ENCODE results near the gene CPNE4. TPM values are rescaled to one million over a fixed set of nuclear protein-coding genes. Genes with fewer than 3 reads are reported as not detected.

The CPNE4 gene
- total RNA-seq, 1 donor from 2014 or later, result 0.04 TPM

DNA sequence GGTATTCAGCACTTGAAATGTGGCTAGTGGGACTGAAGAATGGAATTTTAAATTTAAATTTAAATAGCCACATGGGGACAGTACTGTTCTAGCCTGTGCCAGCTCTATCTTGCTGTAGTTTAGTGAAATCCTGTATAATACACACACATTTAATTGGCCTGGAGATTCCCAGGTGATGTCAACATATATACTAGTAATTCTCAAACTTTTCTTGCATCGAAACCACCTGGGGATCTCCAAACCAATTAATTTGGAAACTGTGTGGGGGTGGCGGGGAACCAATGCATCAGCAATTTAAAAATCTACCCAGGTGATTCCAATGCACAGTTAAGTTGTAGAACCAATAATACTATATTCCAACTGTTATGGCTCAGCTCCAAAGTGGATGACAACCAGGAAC is 303.1 kb downstream of the CPNE4 start:
- no peak for ATAC-seq

DNA sequence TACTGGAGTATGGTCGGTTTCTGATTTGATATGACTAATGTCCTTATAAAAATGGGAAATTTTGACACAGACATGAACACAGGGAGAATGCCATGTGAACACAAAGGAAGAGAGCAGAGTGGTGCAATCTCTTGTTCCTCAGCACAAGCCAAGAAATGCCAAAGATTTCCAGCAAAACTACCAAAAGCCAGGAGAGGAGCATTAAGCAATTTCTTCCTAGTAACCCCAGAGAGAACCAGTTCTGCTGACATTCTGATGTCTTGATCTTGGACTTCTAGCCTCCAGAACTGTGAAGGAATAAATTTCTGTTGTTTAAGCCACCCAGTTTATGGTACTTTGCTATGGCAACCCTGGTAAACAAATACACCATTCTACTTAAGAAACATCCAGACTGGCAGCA is 304.2 kb downstream of the CPNE4 start:
- ATAC-seq, result no peak

DNA sequence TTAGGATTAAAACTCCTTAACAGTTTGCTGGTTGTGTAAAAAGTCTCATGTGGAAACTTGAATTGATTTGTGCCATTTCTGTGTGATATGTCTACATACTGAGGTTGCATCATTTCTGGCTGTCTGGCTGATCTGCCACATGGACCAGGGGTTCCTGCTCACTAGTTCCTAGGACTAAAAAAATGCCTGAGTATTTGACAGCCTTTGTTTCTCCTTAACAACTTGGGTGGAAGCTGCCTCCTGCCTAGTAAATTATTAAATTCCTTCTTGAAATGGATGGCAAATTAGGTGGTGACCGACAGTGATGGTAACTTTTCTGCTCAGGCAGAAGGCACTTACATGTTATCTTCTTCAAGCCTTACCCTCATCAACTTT is 305.2 kb downstream of the CPNE4 start:
- ATAC-seq, result no peak

DNA sequence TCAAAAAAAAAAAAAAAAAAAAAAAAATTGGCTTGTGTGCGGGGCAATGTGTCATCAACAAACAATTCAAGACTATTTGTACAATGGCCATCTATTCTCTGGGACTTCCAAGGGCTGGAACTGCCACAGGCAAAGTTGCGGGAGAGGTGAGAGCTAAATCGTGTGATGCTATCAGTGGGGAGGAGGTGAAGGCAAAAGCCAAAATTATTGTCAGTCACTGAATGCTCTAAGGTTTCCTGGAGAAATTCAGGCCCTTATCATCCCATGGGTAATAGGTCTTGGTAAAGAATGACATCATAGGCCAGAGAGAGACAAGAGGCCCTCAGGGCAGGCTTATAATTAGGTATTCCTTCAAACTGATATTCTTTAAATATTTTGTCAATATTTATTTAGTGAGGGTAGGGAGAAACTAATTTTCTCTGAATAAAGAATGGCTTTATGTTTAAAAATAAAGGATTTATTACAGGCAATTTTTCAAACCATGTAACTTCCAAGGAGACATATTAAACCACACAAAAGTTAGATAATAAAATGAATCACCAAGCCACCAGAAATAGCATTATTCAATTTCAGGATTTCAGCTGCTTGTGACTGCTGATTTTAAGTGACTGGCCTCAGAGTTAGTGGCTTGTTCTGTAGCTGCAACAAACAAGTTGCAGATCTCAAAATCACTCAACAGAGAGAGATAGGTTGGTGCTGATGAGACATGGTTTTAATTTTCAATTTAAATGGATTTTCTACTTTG is 305.7 kb downstream of the CPNE4 start:
- no peak for ATAC-seq

DNA sequence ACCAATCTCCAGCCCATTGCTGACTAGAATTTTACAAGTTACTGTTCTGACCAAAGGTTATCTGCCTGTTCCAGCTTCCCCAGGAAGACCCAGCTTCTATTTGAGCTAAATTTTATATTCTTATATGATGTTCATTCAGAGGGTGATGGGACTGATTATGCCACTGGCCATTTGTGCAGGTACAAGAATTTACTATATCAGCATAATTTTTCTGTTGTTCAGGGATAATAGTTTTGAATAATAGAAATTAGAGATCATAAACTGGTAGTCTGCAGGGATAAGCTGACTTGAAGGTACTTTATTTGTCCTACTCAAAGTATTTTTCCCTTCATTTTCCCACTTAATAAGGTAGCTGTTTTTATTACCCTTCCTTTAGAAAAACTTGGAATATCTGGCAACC is 309.4 kb downstream of the CPNE4 start:
- ATAC-seq, result no peak

DNA sequence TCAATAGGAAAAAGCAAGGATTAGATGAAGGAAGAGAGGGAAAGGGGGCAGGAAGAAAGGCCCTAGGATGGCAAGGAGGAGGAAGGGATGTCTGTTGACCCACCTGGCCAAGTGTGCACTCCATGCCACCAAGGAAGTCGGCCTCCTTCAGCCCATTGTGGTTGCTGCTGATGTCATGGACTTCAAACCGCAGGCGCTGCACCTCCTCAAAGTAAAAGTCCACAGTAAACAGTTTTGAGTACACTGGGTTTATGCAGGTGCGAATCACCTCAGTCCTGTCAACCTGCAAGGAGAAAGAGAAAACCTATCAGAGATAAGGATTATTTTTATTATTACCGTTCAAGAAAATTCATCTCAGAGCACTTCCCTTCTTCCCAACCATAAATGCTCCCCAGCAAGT is 311.5 kb downstream of the CPNE4 start:
- ATAC-seq, result no peak

DNA sequence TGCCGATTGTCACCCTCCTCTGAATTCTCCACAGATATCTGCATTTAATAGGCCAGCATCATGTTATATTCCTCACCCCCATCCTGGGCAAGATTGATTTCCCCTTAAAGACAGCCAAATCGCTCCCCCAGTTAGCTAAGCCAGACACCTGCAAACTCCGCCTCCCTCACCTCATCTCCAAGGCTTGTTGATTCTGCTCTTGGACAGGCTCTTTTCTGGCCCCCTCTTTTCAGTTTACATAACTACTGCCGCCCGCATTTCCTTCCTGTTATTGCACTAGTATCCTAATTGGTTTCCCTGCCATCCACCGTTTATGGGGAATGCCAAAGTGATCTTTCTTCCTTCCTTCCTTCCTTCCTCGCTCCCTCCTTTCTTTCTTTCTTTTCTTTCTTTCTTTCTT is 317.3 kb downstream of the CPNE4 start:
- ATAC-seq, result no peak

DNA sequence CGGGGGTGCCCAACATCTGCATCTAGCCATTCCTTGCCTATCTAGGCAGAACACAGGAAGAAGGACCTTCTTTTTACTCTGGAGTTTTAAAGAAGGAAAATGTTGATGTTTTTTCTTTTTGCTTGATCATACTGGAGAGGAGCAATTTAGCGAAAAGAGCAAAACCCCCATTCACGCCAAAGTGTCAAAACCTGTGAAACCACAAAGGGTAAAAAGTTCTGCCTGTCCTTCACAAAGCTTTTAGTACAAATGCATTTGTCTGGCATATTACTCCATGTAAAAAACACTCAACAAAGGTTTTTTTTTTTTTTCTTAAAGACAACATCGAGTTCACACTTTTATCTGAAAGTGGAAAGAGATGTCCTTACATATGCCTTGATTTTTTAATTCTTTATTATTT is 317.9 kb downstream of the CPNE4 start:
- no peak for ATAC-seq

DNA sequence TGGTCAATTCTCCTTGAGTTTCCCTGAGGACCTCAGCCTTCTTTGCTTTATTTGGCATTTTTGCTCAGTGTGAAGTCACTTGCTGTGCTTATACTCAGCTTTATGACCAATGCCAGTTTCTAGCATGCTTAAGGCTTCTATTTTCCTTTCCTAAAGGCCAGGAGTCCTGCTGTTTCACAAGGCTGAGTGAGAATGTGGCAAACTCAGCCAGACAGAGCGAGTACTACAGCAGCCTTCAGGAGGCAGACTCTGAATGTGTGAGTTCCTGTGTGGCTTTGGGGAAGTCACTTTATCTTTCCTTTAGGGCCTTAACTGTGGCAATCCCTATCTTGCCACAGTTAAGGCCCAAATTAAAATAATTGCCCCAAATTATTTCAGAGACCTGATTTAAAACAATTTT is 318.8 kb downstream of the CPNE4 start:
- no peak for ATAC-seq

DNA sequence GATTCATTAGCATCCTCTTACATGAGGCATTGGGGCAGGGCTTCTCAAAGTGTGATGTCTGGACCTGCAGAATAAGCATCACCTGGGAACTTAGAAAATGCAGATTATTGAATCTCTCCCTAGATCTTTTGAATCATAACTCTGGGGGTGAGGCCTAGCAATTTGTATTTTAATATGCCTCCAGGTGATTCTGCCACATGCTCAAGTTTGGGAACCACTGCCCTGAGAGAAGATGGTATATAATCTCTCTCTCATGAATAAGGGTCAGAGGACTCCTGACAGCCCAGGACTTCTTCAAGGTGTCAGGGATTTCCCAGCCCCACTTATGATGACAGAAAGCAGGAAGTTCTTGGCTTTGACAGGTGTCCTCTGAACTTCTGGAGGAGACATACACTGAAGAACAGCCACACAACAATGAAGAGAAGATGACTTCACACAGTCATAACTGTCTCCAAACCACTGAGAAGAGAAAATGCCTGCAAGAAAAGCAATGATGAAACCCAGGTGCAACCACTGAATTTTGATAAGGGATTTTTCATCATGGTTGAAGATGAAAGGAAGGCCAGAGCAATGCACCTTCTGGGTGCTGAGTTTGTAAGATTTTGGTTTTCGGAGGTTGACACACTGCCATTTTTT is 320.1 kb downstream of the CPNE4 start:
- no peak for ATAC-seq

DNA sequence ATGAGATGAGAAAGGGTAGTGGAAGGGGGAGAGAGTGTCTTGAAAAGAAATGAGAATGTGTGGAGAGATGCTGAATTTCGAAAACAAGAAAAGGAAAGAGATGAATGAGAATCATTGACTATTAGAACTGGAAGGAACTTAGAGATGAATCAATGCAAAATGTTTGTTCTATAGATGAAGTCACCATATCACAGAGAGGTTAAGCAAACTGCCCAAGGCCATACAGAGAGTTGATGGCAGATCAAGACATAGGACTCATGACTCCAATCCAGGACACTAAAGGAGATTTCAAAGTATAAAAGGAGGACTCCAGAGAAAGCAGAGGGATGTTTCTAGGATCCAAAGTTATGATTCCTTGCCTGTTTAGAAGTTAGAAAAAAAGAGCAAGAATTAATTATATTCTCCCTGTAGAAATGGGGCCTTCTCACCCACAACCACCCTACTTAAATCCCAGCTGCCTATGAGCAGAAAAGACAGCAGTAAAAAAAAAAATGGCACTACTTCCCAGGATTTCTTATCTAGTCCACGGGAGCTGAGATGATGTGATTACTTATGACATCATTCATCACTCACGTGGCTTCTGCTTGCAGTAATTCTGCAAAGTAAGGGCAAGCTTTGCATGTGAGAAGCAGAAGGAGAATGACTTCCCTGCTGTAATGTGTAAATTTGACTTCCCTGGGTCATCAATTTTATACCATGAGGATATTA is 321.2 kb downstream of the CPNE4 start:
- no peak for ATAC-seq

DNA sequence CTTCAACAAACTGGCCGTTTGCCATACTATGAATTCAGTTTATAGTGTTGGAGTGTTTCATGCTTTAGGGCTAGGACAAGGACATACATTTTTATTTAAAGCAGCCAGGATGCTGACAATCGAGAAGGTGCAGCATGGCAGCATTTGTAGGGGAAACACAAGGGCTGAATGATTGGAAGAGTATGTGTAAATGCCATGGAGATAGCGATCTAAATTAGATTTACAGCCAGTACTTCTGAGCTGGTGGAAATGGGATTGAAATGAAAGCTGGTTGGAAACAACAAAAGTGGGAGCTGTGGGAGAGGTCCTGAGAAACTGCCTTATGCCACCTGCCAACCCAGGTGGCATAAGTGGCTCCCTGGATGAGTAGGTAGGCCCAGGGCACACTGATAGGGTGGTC is 322.2 kb downstream of the CPNE4 start:
- ATAC-seq, result no peak

DNA sequence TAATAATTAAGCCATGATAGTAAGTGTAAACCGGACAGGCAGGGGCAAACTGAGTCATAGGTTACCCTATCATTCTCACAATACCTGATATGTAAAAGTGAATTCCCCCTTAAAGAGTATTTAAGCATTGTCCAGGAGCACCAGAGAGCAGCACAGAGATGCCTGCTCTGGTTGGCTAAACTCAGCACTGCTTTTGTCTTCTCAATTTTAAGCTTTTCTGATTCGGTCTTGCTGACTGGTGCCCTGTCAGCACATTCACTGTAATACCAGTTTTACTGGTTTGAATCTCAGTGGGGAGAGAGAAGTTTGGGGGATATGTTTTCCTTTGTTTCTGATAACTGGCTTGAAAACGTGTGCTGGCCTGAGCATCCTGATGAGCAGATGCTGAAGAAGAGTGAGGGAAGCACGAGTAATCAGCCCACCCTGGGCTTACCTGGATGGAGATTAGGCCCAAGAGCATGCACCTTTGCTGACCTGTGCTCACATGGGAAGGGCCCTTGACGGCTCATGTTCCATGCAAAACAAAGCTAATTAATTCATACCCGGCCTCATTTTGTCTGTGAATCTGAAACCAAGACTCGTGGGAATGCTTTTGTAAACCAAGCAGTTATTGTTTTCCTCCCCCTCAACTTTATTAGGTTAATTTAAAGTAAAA is 323.6 kb downstream of the CPNE4 start:
- ATAC-seq, result peak; percentile 36

DNA sequence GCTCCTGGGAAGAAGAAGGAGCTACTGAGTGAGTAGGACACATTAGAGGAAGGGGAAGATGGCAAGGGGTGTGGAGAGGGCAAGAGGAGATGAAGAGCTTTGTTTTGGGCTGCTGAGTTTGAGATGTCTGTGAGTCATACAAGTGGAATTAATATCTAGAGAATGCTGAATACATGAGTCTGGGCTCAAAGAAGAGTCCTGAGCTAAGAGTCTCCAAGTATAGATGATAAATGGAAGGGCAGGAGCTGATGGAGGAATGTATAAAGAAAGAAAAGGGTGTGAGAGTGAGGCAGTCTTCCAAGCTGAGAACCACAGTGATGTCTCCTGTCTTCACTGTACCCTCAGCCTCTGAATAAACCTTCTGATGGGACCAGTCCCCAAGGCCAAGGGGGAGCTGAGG is 326.6 kb downstream of the CPNE4 start:
- ATAC-seq, result no peak

DNA sequence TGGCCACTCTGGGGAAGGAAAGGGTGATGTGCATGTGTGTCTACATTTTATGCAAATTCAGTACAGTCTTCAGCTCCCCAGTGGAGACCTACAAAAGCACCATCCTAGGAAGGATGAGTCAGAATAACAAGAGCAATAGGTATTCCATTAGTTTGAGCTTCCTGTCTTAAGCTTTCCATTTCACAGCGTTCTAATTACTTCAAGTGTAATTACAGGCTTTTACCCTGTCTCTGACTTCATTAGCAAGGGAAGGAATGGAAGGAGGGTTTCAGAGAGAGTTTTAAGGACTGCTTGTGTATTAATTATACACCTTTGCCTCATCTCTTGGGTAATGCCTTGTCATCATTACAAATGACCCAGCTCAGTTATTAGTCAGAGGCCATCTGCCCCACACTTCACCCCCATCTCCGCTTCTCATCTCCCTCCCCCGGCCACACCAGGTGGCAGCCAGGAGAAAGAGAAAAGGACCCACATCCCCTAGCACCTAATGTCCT is 329.2 kb downstream of the CPNE4 start:
- no peak for ATAC-seq

DNA sequence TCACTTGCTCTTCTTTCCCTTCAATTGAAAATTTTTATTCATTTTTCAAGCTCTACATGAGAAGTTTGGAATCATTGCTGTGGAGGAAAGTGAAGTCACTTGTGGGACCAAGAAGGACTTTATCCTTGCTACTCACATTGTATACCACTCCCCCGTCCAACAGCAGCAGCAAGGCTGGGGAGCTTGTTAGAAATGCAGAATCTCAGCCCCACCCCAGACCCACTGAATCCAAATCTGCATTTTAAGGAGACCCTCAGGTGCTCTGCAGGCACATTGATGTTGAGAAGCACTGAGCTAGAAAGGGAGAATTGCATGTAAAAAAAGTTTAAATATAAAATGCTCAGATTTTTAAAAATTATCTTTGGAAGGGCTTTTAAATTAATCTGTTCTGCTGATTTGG is 329.7 kb downstream of the CPNE4 start:
- ATAC-seq, result no peak

DNA sequence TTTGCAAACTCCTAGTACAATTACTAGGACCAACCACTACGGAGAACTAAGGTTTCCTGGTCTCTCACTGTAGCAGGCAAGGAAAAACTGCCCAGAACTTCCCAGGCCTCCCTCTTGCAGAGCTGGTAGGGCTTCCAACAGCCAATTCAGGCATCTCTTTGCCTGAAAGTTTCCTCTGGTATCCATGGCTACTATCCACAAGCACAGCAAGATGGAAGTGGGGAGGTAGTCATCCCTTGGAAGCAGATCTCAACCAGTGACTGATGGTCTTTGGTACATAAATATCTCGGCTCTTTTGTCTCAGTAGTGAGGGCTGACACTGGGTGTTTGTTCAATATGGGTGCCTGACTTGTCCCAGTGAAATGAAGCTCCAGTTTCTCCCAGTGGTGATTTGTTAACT is 330.7 kb downstream of the CPNE4 start:
- no peak for ATAC-seq

DNA sequence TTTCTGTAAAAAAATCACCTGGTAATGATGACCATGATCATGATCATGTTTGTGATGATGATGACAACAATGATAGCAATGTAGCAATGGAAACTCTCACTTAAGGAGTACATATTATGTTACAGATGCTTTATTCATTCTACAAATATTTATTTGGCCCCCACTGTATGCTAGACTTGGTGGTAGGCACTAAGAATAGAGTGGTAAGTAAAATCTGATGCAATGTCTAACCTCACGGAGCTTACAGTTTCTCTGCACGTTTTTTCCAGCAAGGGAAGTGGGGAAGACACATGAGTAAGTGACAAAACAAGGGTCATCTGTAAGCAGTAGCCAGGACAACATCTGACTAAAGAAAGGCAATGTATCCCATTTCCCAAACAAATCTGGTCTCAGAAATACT is 332.7 kb downstream of the CPNE4 start:
- no peak for ATAC-seq

DNA sequence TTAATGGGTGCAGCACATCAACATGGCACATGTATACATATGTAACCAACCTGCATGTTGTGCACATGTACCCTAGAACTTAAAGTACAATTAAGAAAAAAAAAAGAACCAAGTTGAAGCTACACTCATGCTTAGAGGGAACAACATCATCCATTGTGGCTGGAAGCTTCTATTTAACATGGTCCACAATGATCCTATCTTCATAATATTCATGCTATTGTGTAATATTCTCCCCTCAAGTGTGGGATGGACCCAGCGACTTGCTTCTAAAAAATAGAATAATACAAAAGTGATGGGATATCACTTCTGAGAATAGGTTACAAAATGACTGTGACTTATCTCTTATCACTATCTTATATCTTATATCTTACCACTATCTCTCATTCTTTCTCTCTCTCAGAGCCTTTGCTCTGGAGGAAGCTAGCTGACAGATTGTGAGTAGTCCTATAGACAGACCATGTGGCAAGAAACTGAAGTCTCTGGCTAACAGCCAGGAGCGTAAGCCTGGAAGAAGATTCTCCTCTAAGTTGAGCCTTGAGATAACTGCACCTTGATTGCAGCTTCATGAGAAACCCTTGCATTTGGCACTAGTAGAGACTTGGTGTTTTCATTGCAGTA is 333.6 kb downstream of the CPNE4 start:
- ATAC-seq, result no peak

DNA sequence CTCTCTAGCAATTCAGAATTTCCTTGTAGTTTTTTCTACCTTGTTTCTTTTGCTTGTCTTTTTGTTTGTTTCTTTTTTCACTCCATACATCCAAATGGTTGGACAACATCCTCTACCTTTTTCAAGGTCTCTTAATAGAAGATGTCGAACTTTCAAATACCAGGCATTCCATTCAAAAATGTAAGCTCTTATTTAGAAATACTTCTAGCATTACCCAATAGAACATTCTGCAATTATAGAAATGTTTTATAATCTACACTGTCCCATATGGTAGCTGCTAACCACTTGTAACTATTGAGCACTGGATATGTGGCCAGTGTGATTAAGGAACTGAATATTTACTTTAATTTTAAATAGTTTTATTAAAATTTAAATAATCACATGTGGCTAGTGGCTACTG is 335.8 kb downstream of the CPNE4 start:
- ATAC-seq, result no peak

DNA sequence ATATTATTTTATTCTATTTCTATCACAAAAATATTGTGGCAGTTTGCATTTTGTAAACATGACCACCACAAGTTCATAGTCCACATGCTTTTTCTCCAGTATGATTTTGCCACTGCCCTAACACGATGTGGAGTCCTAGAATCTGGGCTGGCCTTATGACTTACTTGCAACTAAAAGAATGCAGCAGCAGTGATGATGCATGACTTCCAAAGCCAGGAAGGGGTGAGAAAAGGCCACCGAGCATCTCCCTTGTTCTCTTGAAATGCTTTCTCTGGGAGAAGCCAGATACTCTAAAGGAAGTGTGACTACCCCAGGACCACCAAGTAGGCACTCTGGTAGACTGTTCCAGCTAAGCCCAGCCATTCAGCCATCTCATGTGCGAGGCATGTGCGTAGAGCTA is 340.4 kb downstream of the CPNE4 start:
- ATAC-seq, result no peak

DNA sequence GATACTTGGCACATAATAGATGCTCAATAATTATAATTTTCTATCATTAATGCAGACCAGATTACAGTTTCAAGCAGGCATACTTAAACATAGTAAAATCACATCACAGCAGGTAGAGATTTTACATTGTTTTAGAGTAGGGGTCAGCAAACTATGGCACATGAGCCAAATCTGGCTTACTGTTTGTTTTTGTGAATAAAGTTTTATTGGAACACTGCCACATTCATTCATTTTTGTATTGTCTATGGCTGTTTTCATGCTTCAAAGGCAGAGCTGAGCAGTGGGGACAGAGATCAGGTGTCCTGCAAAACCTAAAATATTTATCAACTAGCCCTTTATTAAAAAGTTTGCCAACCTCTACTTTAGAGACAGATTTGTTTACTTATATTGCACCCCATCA is 342.5 kb downstream of the CPNE4 start:
- ATAC-seq, result no peak

DNA sequence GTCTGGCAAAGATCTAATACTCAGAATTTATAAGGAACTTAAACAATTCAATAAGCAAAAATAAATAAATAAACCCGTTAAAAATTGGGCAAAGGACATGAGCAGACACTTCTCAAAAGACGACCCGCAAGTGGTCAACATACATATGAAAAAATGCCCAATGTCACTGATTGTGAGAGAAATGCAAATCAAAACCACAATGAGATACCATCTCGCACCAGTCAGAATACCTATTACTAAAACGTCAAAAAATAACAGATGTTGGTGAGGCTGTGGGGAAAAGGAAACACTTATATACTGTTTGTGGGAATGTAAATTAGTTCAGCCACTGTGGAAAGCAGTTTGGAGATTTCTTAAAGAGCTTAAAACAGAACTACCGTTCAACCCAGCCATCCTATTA is 344.0 kb downstream of the CPNE4 start:
- no peak for ATAC-seq
